ENCODE data around the gene TRIM62. TPM values are rescaled to one million over a fixed set of nuclear protein-coding genes. Genes with fewer than 3 reads are reported as not detected.

The TRIM62 gene
- total RNA-seq, 1 donor from 2014 or later: 6.5 TPM

GRCh38 chr1:33176362-33176850 is 5.4 kb downstream of the TRIM62 start:
- H3K27ac ChIP-seq: no peak overlapping the region
- intact Hi-C loops (cut with DNase I): no loop called here
- TF ChIP-seq CTCF (IDR thresholded peaks at IDR 0.05): no peak

GRCh38 chr1:33175865-33176264 is 6.0 kb downstream of the TRIM62 start:
- intact Hi-C loops (cut with DNase I): no loop called here
- no peak for TF ChIP-seq CTCF (IDR thresholded peaks at IDR 0.05)
- H3K4me1 ChIP-seq: peaks cover 5% of the 10 kb centered on the region
- H3K27ac ChIP-seq: no peak overlapping the region
- DNase-seq (no peak), ATAC-seq (no peak)
- no peak overlapping the region for H3K4me3 ChIP-seq
- H3K9me3 ChIP-seq: no peaks in the 10 kb centered on the region
- H3K36me3 ChIP-seq: no peaks in the 10 kb centered on the region
- no peaks in the 10 kb centered on the region for H3K27me3 ChIP-seq (ENCODE audit: low read depth)

More at GRCh38 chr1:33176362-33176850, 5.4 kb downstream of the TRIM62 start:
- no peaks in the 10 kb centered on the region for H3K36me3 ChIP-seq
- H3K9me3 ChIP-seq: no peaks in the 10 kb centered on the region
- no peak for ATAC-seq
- no peaks in the 10 kb centered on the region for H3K27me3 ChIP-seq (ENCODE audit: low read depth)
- peaks cover 5% of the 10 kb centered on the region for H3K4me1 ChIP-seq
- DNase-seq: no peak
- no peak overlapping the region for H3K4me3 ChIP-seq

GRCh38 chr1:33173091-33173490 is 8.8 kb downstream of the TRIM62 start:
- Histone ChIP-seq H3K4me3 (no peak overlapping the region), H3K27me3 (ENCODE audit: low read depth) (no peaks in the 10 kb centered on the region), H3K36me3 (no peaks in the 10 kb centered on the region), H3K9me3 (no peaks in the 10 kb centered on the region), H3K27ac (no peak overlapping the region), H3K4me1 (no peaks in the 10 kb centered on the region)
- intact Hi-C loops (cut with DNase I): no loop called here
- no peak for TF ChIP-seq CTCF (IDR thresholded peaks at IDR 0.05)
- no peak for ATAC-seq
- DNase-seq: no peak

- H3K27me3 ChIP-seq (ENCODE audit: low read depth): no peaks in the 10 kb centered on the region
- H3K36me3 ChIP-seq: peaks cover 2% of the 10 kb centered on the region
- no peak for TF ChIP-seq CTCF (IDR thresholded peaks at IDR 0.05)
- no peak for ATAC-seq
- H3K4me1 ChIP-seq: no peaks in the 10 kb centered on the region
- DNase-seq: no peak
- H3K4me3 ChIP-seq: no peak overlapping the region
- intact Hi-C loops (cut with DNase I): no loop called here
- no peaks in the 10 kb centered on the region for H3K9me3 ChIP-seq
- no peak overlapping the region for H3K27ac ChIP-seq
These were observed 9.6 kb downstream of the TRIM62 start for GRCh38 chr1:33171977-33172813.

GRCh38 chr1:33170351-33171274 is 11.2 kb downstream of the TRIM62 start:
- ATAC-seq (no peak), DNase-seq (no peak)
- no peak for TF ChIP-seq CTCF (IDR thresholded peaks at IDR 0.05)
- Histone ChIP-seq H3K4me3 (no peak overlapping the region), H3K27me3 (ENCODE audit: low read depth) (no peaks in the 10 kb centered on the region), H3K27ac (no peak overlapping the region), H3K4me1 (no peaks in the 10 kb centered on the region), H3K9me3 (no peaks in the 10 kb centered on the region), H3K36me3 (peaks cover 3% of the 10 kb centered on the region)
- intact Hi-C loops (cut with DNase I): no loop called here

All from lower lobe of right lung (tissue), 2 donors.